WTC11 (cell line): ENCODE data around the gene CACNA1C.

Source experiments
- ATF2 ChIP-seq: sonication (generic); formaldehyde crosslinking; IDR thresholded peaks from 2 replicates; pipeline ENCODE4 v1.8.1; 2022; ENCODE audit warnings: low read depth, missing genetic modification reagents, borderline replicate concordance
- CREM ChIP-seq: sonication (generic); formaldehyde crosslinking; IDR thresholded peaks from 2 replicates; pipeline ENCODE4 v1.8.1; 2022; ENCODE audit warnings: mild to moderate bottlenecking, missing genetic modification reagents, moderate library complexity
- E2F1 ChIP-seq: sonication (generic); formaldehyde crosslinking; IDR thresholded peaks from 2 replicates; pipeline ENCODE4 v1.8.0; 2022; ENCODE audit warnings: mild to moderate bottlenecking, missing genetic modification reagents
- ETV6 ChIP-seq: sonication (generic); formaldehyde crosslinking; IDR thresholded peaks from 2 replicates; pipeline ENCODE4 v1.8.1; 2022; ENCODE audit warnings: mild to moderate bottlenecking, missing genetic modification reagents
- MAX ChIP-seq: sonication (generic); formaldehyde crosslinking; IDR thresholded peaks from 2 replicates; pipeline ENCODE4 v1.8.0; 2022; ENCODE audit warnings: mild to moderate bottlenecking, missing genetic modification reagents
- RORB ChIP-seq: fragments of 250-450 bp; sonication (Bioruptor Pico); IDR thresholded peaks from 2 replicates; pipeline ENCODE4 v1.9.0; 2021; ENCODE audit warnings: mild to moderate bottlenecking
- SP1 ChIP-seq: sonication (generic); formaldehyde crosslinking; conservative IDR thresholded peaks from 2 replicates; pipeline ENCODE4 v1.8.1; 2022; ENCODE audit warnings: missing genetic modification reagents
- ZNF121 ChIP-seq: sonication (generic); formaldehyde crosslinking; IDR thresholded peaks from 2 replicates; pipeline ENCODE4 v1.8.0; 2023; ENCODE audit warnings: missing genetic modification reagents
- TF ChIP-seq, protein P1 (sequence below): fragments of 200-600 bp; IDR thresholded peaks from 2 replicates; pipeline ENCODE4 v1.8.0; 2022; ENCODE audit warnings: antibody characterized with exemption
- TF ChIP-seq, protein P2 (sequence below): sonication (generic); formaldehyde crosslinking; IDR thresholded peaks from 2 replicates; pipeline ENCODE4 v1.8.1; 2023; ENCODE audit warnings: mild to moderate bottlenecking, missing genetic modification reagents, moderate library complexity
- TF ChIP-seq, protein P3 (sequence below): sonication (generic); formaldehyde crosslinking; IDR thresholded peaks from 2 replicates; pipeline ENCODE4 v1.8.1; 2023; ENCODE audit warnings: mild to moderate bottlenecking, missing genetic modification reagents, borderline replicate concordance

GRCh38 chr12:2057041-2057794 lies 4.4 kb downstream of the CACNA1C start:
- TF ChIP-seq, protein P1, sequence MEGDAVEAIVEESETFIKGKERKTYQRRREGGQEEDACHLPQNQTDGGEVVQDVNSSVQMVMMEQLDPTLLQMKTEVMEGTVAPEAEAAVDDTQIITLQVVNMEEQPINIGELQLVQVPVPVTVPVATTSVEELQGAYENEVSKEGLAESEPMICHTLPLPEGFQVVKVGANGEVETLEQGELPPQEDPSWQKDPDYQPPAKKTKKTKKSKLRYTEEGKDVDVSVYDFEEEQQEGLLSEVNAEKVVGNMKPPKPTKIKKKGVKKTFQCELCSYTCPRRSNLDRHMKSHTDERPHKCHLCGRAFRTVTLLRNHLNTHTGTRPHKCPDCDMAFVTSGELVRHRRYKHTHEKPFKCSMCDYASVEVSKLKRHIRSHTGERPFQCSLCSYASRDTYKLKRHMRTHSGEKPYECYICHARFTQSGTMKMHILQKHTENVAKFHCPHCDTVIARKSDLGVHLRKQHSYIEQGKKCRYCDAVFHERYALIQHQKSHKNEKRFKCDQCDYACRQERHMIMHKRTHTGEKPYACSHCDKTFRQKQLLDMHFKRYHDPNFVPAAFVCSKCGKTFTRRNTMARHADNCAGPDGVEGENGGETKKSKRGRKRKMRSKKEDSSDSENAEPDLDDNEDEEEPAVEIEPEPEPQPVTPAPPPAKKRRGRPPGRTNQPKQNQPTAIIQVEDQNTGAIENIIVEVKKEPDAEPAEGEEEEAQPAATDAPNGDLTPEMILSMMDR: peak; percentile 90
- TF ChIP-seq, protein P2, sequence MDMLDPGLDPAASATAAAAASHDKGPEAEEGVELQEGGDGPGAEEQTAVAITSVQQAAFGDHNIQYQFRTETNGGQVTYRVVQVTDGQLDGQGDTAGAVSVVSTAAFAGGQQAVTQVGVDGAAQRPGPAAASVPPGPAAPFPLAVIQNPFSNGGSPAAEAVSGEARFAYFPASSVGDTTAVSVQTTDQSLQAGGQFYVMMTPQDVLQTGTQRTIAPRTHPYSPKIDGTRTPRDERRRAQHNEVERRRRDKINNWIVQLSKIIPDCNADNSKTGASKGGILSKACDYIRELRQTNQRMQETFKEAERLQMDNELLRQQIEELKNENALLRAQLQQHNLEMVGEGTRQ (CRISPR knock-in tag): no peak
- no peak for TF ChIP-seq RORB (CRISPR knock-in tag)
- TF ChIP-seq CREM (CRISPR knock-in tag): no peak
- TF ChIP-seq ATF2 (CRISPR knock-in tag): no peak
- no peak for TF ChIP-seq E2F1 (CRISPR knock-in tag)
- TF ChIP-seq SP1: no peak
- peak; percentile 22; the same call in 1 of the 2 replicates for TF ChIP-seq ETV6 (CRISPR knock-in tag)
- TF ChIP-seq ZNF121 (CRISPR knock-in tag): peak; percentile 75
- TF ChIP-seq, protein P3, sequence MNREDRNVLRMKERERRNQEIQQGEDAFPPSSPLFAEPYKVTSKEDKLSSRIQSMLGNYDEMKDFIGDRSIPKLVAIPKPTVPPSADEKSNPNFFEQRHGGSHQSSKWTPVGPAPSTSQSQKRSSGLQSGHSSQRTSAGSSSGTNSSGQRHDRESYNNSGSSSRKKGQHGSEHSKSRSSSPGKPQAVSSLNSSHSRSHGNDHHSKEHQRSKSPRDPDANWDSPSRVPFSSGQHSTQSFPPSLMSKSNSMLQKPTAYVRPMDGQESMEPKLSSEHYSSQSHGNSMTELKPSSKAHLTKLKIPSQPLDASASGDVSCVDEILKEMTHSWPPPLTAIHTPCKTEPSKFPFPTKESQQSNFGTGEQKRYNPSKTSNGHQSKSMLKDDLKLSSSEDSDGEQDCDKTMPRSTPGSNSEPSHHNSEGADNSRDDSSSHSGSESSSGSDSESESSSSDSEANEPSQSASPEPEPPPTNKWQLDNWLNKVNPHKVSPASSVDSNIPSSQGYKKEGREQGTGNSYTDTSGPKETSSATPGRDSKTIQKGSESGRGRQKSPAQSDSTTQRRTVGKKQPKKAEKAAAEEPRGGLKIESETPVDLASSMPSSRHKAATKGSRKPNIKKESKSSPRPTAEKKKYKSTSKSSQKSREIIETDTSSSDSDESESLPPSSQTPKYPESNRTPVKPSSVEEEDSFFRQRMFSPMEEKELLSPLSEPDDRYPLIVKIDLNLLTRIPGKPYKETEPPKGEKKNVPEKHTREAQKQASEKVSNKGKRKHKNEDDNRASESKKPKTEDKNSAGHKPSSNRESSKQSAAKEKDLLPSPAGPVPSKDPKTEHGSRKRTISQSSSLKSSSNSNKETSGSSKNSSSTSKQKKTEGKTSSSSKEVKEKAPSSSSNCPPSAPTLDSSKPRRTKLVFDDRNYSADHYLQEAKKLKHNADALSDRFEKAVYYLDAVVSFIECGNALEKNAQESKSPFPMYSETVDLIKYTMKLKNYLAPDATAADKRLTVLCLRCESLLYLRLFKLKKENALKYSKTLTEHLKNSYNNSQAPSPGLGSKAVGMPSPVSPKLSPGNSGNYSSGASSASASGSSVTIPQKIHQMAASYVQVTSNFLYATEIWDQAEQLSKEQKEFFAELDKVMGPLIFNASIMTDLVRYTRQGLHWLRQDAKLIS (CRISPR knock-in tag): 0 out of 2 replicates have a peak, but pooled peaks have one; percentile 28
- no peak for TF ChIP-seq MAX
